ENCODE results near the gene CD58. TPM values are rescaled to one million over a fixed set of nuclear protein-coding genes. Genes with fewer than 3 reads are reported as not detected.

Gene CD58
- total and polyA plus RNA-seq, 9 of the 15 experiments (the other 6 are each of a cell fraction or from before 2014, with no cell fraction given), result 18.1 to 113 (median 37.4) TPM

- TF ChIP-seq NR2C2 (CRISPR knock-in tag; IDR thresholded peaks at IDR 0.05), result no peak
- TF ChIP-seq NR2C2 (tag; IDR thresholded peaks at IDR 0.05), result peak; percentile 74
- TF ChIP-seq NR4A1 (CRISPR knock-in tag; IDR thresholded peaks at IDR 0.05), result no peak
- peak; percentile 66; the same call in 1 of the 2 replicates for TF ChIP-seq NR4A1 (tag; IDR thresholded peaks at IDR 0.05)
- TF ChIP-seq LEF1 (IDR thresholded peaks at IDR 0.05), result peak; percentile 68
- TF ChIP-seq MEF2A (IDR thresholded peaks at IDR 0.05; ENCODE audit: control insufficient read depth, low read depth, low read length), result 0 out of 2 replicates have a peak, but pooled peaks have one; percentile 6
- TF ChIP-seq UBTF (IDR thresholded peaks at IDR 0.05; ENCODE audit: borderline replicate concordance in 1 of 2, low read depth in 2 of 2, low read length in 2 of 2), result peak in 1 of 2 experiments; percentile 38; a peak in 1 of 4 replicates
- peak; percentile 73; the same call in 1 of the 2 replicates for TF ChIP-seq BHLHE40 (IDR thresholded peaks at IDR 0.05; ENCODE audit: low read length)
- TF ChIP-seq WHSC1 (IDR thresholded peaks at IDR 0.05; ENCODE audit: low read length), result no peak
- TF ChIP-seq TAL1 (IDR thresholded peaks at IDR 0.05), result peak; percentile 57; the same call in 1 of the 2 replicates
- peak; percentile 86; the same call in 1 of the 2 replicates for TF ChIP-seq NCOA1 (IDR thresholded peaks at IDR 0.05; ENCODE audit: low read depth)
- TF ChIP-seq MAZ (CRISPR knock-in tag; conservative IDR thresholded peaks at IDR 0.05 in 1 of 2, IDR thresholded peaks at IDR 0.05 in 1 of 2), result no peak
- no peak for TF ChIP-seq ATF1 (CRISPR knock-in tag; IDR thresholded peaks at IDR 0.05)
- peak; percentile 89 for TF ChIP-seq ATF1 (tag; IDR thresholded peaks at IDR 0.05)
- TF ChIP-seq RBBP5 (IDR thresholded peaks at IDR 0.05; ENCODE audit: borderline replicate concordance, insufficient read depth, low read length, poor library complexity, severe bottlenecking), result peak; percentile 16
- TF ChIP-seq, protein P1, sequence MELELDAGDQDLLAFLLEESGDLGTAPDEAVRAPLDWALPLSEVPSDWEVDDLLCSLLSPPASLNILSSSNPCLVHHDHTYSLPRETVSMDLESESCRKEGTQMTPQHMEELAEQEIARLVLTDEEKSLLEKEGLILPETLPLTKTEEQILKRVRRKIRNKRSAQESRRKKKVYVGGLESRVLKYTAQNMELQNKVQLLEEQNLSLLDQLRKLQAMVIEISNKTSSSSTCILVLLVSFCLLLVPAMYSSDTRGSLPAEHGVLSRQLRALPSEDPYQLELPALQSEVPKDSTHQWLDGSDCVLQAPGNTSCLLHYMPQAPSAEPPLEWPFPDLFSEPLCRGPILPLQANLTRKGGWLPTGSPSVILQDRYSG (tag; conservative IDR thresholded peaks at IDR 0.05; ENCODE audit: low read depth), result 0 out of 2 replicates have a peak, but pooled peaks have one; percentile 19
Measured at GRCh38 chr1:116476321-116476720, 94.5 kb downstream of the CD58 start (continued).
